H1 (cell line): Measurements from ENCODE around the gene C12orf43. TPM values are rescaled to one million over a fixed set of nuclear protein-coding genes. Genes with fewer than 3 reads are reported as not detected.

Experiments used
- CTCF ChIA-PET: fragments of 300-600 bp; sonication (Branson Sonifier 250); formaldehyde crosslinking; loops from one replicate; lab custom pipeline; 2021; ENCODE audit not compliant: partially characterized antibody; lab: Charles Lee
- POLR2A ChIA-PET: fragments of 300-600 bp; sonication (Branson Sonifier 250); formaldehyde crosslinking; loops from one replicate; lab custom pipeline; 2021; ENCODE audit warnings: inconsistent platforms; ENCODE audit not compliant: partially characterized antibody; lab: Charles Lee
- DNase-seq, 2 experiments: peaks; one replicate each; pipeline versions ENCODE4 v3.0.0 to v3.0.0-alpha.2; 2010 to 2022; ENCODE audit warnings: low spot score in 2 of 2, low read depth in 1 of 2, mixed read lengths in 1 of 2
- FAIRE-seq: peaks from 2 replicates; lab custom pipeline; 2011; peaks lifted over from hg19 to GRCh38; lab: Jason Lieb, UNC
- H2AFZ ChIP-seq: 2 replicates; pipeline ENCODE4 v1.8.1; 2012; ENCODE audit warnings: low read length, inconsistent platforms
- H2AK5ac ChIP-seq: 2 replicates; pipeline ENCODE4 v1.6.1; 2013; ENCODE audit warnings: low read depth, low read length
- H2BK120ac ChIP-seq: replicated peaks from 2 replicates; pipeline ENCODE3; 2013; ENCODE audit warnings: low read depth, low read length, inconsistent platforms
- H2BK12ac ChIP-seq: 2 replicates; pipeline ENCODE4 v1.6.1; 2013; ENCODE audit warnings: low read depth, low read length
- H2BK15ac ChIP-seq: 2 replicates; pipeline ENCODE4 v1.6.1; 2013; ENCODE audit warnings: low read length
- H2BK20ac ChIP-seq: 2 replicates; pipeline ENCODE4 v1.6.1; 2013; ENCODE audit warnings: low read length
- H2BK5ac ChIP-seq: 2 replicates; pipeline ENCODE4 v1.6.1; 2013; ENCODE audit warnings: low read depth, low read length
- H3K14ac ChIP-seq: 2 replicates; pipeline ENCODE4 v1.6.1; 2013; ENCODE audit warnings: inconsistent platforms; ENCODE audit not compliant: insufficient read length
- H3K18ac ChIP-seq: 2 replicates; pipeline ENCODE4 v1.6.1; 2013; ENCODE audit warnings: low read length; ENCODE audit errors: extremely low read depth
- H3K23ac ChIP-seq: 2 replicates; pipeline ENCODE4 v1.6.1; 2013; ENCODE audit warnings: inconsistent platforms; ENCODE audit not compliant: insufficient read length
- H3K23me2 ChIP-seq: 2 replicates; pipeline ENCODE4 v1.6.1; 2013; ENCODE audit warnings: low read depth, low read length
- H3K27ac ChIP-seq: 2 replicates; pipeline ENCODE4 v1.6.1; 2011; ENCODE audit warnings: low read depth, low read length, inconsistent platforms
- H3K27me3 ChIP-seq, 4 experiments: replicated peaks in 1 of 4; 1 replicate in 1 of 4; 2 replicates in 3 of 4; pipeline versions ENCODE4 v1.6.1 to v1.8.1; 2011 to 2013; ENCODE audit warnings: low read length in 3 of 4, mild to moderate bottlenecking in 3 of 4, inconsistent platforms in 2 of 4, mixed read lengths in 2 of 4, moderate library complexity in 1 of 4; ENCODE audit not compliant: control insufficient read depth in 3 of 4, insufficient read depth in 3 of 4; ENCODE audit errors: extremely low read depth in 1 of 4
- H3K36me3 ChIP-seq, 4 experiments: 2 replicates each; pipeline versions ENCODE4 v1.6.1 to v1.8.1; 2011 to 2013; ENCODE audit warnings: mild to moderate bottlenecking in 4 of 4, low read length in 3 of 4, moderate library complexity in 2 of 4, control low read depth in 1 of 4, inconsistent platforms in 1 of 4; ENCODE audit not compliant: insufficient read depth in 4 of 4, control insufficient read depth in 2 of 4
- H3K4ac ChIP-seq: replicated peaks from 2 replicates; pipeline ENCODE3; 2013; ENCODE audit warnings: low read length, low read depth, mixed read lengths, inconsistent platforms; ENCODE audit not compliant: insufficient read length
- H3K4me1 ChIP-seq, 4 experiments: replicated peaks in 1 of 4; 1 replicate in 1 of 4; 2 replicates in 3 of 4; pipeline versions ENCODE4 v1.6.1 to v1.8.1; 2011 to 2013; ENCODE audit warnings: low read length in 3 of 4, inconsistent platforms in 2 of 4, mixed read lengths in 1 of 4; ENCODE audit not compliant: insufficient read depth in 4 of 4, control insufficient read depth in 3 of 4
- H3K4me2 ChIP-seq, 2 experiments: 2 replicates each; pipeline versions ENCODE4 v1.6.1 to v1.8.1; 2011 to 2013; ENCODE audit warnings: low read depth in 2 of 2, low read length in 2 of 2, control low read depth in 1 of 2, inconsistent platforms in 1 of 2, mild to moderate bottlenecking in 1 of 2; ENCODE audit not compliant: insufficient read depth in 1 of 2
- H3K4me3 ChIP-seq, 4 experiments: fragments of 200-600, 300-600 bp in 1 of 4; sonication (generic), shearing (Covaris generic), sonication (Bioruptor Twin) in 1 of 4; 2 replicates each; pipeline versions ENCODE4 v1.5.1 to v1.8.1; 2011 to 2016; ENCODE audit warnings: low read length in 4 of 4, low read depth in 3 of 4, control low read depth in 2 of 4, inconsistent platforms in 2 of 4, mild to moderate bottlenecking in 2 of 4, mixed read lengths in 1 of 4, moderate library complexity in 1 of 4; ENCODE audit not compliant: insufficient read depth in 2 of 4; ENCODE audit errors: extremely low read depth in 1 of 4
- H3K56ac ChIP-seq: replicated peaks from 2 replicates; pipeline ENCODE3; 2013; ENCODE audit warnings: low read depth, mild to moderate bottlenecking, mixed read lengths, low read length, inconsistent platforms; ENCODE audit not compliant: insufficient read length
- H3K79me1 ChIP-seq: 2 replicates; pipeline ENCODE4 v1.6.1; 2013; ENCODE audit warnings: low read depth, low read length, control low read depth
- H3K79me2 ChIP-seq, 2 experiments: 2 replicates each; pipeline versions ENCODE4 v1.6.1 to v1.8.1; 2012 to 2013; ENCODE audit warnings: low read length in 2 of 2, mild to moderate bottlenecking in 2 of 2, inconsistent platforms in 1 of 2; ENCODE audit not compliant: insufficient read depth in 2 of 2, control insufficient read depth in 1 of 2
- H3K9ac ChIP-seq, 4 experiments: replicated peaks in 1 of 4; 1 replicate in 1 of 4; 2 replicates in 3 of 4; pipeline versions ENCODE4 v1.6.1 to v1.8.1; 2011 to 2013; ENCODE audit warnings: low read depth in 3 of 4, low read length in 3 of 4, control low read depth in 2 of 4, mild to moderate bottlenecking in 2 of 4, moderate library complexity in 2 of 4, inconsistent platforms in 1 of 4; ENCODE audit errors: extremely low read depth in 1 of 4
- H3K9me3 ChIP-seq, 2 experiments: 2 replicates each; pipeline versions ENCODE4 v1.6.1 to v1.8.1; 2012 to 2013; ENCODE audit warnings: mild to moderate bottlenecking in 2 of 2, moderate library complexity in 2 of 2, control low read depth in 1 of 2, inconsistent platforms in 1 of 2, low read depth in 1 of 2, low read length in 1 of 2, mixed read lengths in 1 of 2; ENCODE audit not compliant: insufficient read depth in 2 of 2
- H4K20me1 ChIP-seq, 2 experiments: replicated peaks in 1 of 2; 2 replicates each; pipeline versions ENCODE3 to v1.8.1; 2011 to 2013; ENCODE audit warnings: inconsistent platforms in 2 of 2, low read length in 2 of 2, mild to moderate bottlenecking in 1 of 2; ENCODE audit not compliant: insufficient read depth in 2 of 2, control insufficient read depth in 1 of 2
- H4K5ac ChIP-seq: 2 replicates; pipeline ENCODE4 v1.6.1; 2013; ENCODE audit warnings: low read length, low read depth, mixed read lengths, inconsistent platforms; ENCODE audit not compliant: insufficient read length
- H4K8ac ChIP-seq: 2 replicates; pipeline ENCODE4 v1.8.0; 2013; ENCODE audit warnings: mild to moderate bottlenecking, moderate library complexity, low read length, inconsistent platforms; ENCODE audit not compliant: insufficient read depth; ENCODE audit errors: extremely low read depth
- H4K91ac ChIP-seq: replicated peaks from 2 replicates; pipeline ENCODE3; 2013; ENCODE audit warnings: low read length, mixed read lengths, inconsistent platforms; ENCODE audit not compliant: insufficient read length
- ATF2 ChIP-seq: IDR thresholded peaks from 2 replicates; pipeline ENCODE4 v1.6.1; 2012; ENCODE audit warnings: low read length, inconsistent platforms
- CEBPB ChIP-seq: IDR thresholded peaks from 2 replicates; pipeline ENCODE4 v1.6.1; 2012; ENCODE audit warnings: low read depth, low read length
- HDAC6 ChIP-seq: IDR thresholded peaks from one replicate; pipeline ENCODE4 v1.7.1; 2012; ENCODE audit warnings: low read depth, mild to moderate bottlenecking, inconsistent platforms, low read length, moderate library complexity
- RXRA ChIP-seq: IDR thresholded peaks from 2 replicates; pipeline ENCODE4 v1.6.1; 2011; ENCODE audit warnings: low read depth, mild to moderate bottlenecking, low read length, moderate library complexity; ENCODE audit not compliant: insufficient read depth
- TBP ChIP-seq: IDR thresholded peaks from 2 replicates; pipeline ENCODE4 v1.6.1; 2011; ENCODE audit warnings: low read depth, low read length, improper control_type of control experiment
- WGBS, 2 experiments: shearing (Covaris generic) in 1 of 2; methylation state at CpG; one replicate each; pipeline versions ENCODE4 v1.1.6 to v1.1.7; 2013 to 2015; ENCODE audit warnings: low lambda C conversion rate in 2 of 2, mixed read lengths in 2 of 2, inconsistent platforms in 1 of 2, low coverage in 1 of 2, missing lambda C conversion rate in 1 of 2; ENCODE audit not compliant: insufficient replicate concordance in 2 of 2, insufficient coverage in 1 of 2, insufficient read length in 1 of 2; ENCODE audit errors: extremely low coverage in 1 of 2, missing lambda C conversion rate in 1 of 2; 5-methylcytosine and 5-hydroxymethylcytosine counted together
- polyA plus RNA-seq, 7 experiments: library from polyadenylated mRNA; depleted of rRNA in 3 of 7; stranded (reverse) in 5 of 7; unstranded in 2 of 7; fragments of >200 nt in 5 of 7; fragments of 200-250 nt in 2 of 7; gene quantifications; 1 replicate in 5 of 7; 2 replicates in 1 of 7; 4 replicates in 1 of 7; pipeline versions ENCODE4 v1.2.1 to v1.2.3, GENCODE V29; 2011 to 2013; ENCODE audit warnings: missing spikeins in 2 of 7, mixed read lengths in 2 of 7
- total RNA-seq: library from RNA; stranded (reverse); fragmentation: NEBNext Ultra II Directional; extraction: Animal tissue kit (Norgen Biotek cat#: 25700); gene quantifications from 2 replicates; pipeline ENCODE4 v1.2.1, GENCODE V29; 2021

C12orf43 gene
- total and polyA plus RNA-seq, 2 of the 8 experiments (the other 6 are each of a cell fraction or from before 2014, with no cell fraction given): 9.2 to 22.3 TPM

DNA sequence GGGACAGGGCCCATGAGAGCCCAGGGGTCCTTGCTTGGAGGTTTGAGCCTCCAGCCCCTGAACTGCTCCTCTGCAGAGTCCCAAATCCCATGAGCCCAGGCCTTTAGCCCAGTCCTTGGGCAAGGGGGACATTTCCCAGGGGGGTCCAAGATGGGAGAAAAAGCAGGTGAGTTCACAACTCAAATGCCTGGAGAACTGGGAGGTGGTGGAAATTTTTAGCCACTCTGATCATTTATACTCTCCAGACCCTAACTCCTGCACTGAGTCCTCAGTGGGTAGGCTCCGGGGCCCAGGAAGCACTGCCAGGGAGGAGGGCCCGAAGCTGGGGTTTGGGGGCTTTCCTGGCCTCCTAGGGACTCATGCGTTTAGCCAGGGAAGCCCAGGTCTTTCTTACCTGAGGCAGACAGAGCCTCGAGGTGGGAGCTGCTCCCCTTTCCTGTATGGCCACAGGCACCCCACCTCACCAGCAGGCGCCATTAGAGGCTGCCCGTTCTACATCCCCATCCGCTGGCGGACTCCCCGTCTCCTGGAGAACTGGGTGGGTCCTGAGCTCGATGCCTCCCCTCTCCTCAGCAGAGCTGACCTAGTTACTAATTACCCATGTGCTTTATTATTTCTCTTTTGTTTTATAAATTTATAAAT, 36.9 kb downstream of the C12orf43 start:
- Histone ChIP-seq H3K4ac (no peak overlapping the region), H4K20me1 (no peaks in the 10 kb centered on the region), H4K8ac (no peak overlapping the region), H3K9me3 (no peaks in the 10 kb centered on the region), H3K79me2 (no peaks in the 10 kb centered on the region), H4K91ac (no peak overlapping the region), H3K14ac (no peak overlapping the region), H3K4me3 (no peak overlapping the region), H3K27ac (no peak overlapping the region), H3K23ac (no peak overlapping the region), H3K9ac (no peak overlapping the region), H2BK15ac (no peak overlapping the region), H2BK5ac (no peak overlapping the region), H2BK20ac (no peak overlapping the region), H3K18ac (no peak overlapping the region), H3K79me1 (no peaks in the 10 kb centered on the region), H2AK5ac (no peak overlapping the region), H2BK12ac (no peak overlapping the region), H3K23me2 (peaks cover 2% of the 10 kb centered on the region; the same call in 1 of the 2 replicates), H2BK120ac (no peak overlapping the region), H3K4me1 (peaks cover 0 to 9% (median 1%) of the 10 kb centered on the region in 4 experiments; a peak in 4 of 7 replicates), H3K36me3 (no peaks in the 10 kb centered on the region), H3K4me2 (no peak overlapping the region), H2AFZ (no peak overlapping the region), H3K27me3 (no peaks in the 10 kb centered on the region), H3K56ac (no peak overlapping the region), H4K5ac (no peak overlapping the region)
- CTCF ChIA-PET: interaction anchor here (0.9 to 2.9 kb wide), 5 partner anchors 8 to 396 kb away, joined by 3 to 26 read pairs (median 9); no protein-coding TSS in a partner anchor
- WGBS, 2 experiments: 88% methylated on average over 9 of the region's 10 CpGs; no CpG with 5 or more reads in 1 of the 2 experiments
- TF ChIP-seq HDAC6 (no peak), ATF2 (no peak), CEBPB (no peak), TBP (no peak), RXRA (no peak)
- FAIRE-seq: no peak
- POLR2A ChIA-PET: no interaction called here
- DNase-seq: no peak
